Osteocyte (in vitro differentiated cells): Measurements from ENCODE around the gene TPSB2. TPM values are rescaled to one million over a fixed set of nuclear protein-coding genes. Genes with fewer than 3 reads are reported as not detected.
"Not testable (repeated sequence)": the region's sequence is repeated elsewhere in the genome, so short reads cannot be mapped to it uniquely, and the experiment has no call there.

ENCODE experiments used
- DNase-seq: peaks from one replicate; pipeline ENCODE4 v3.0.0; 2021; ENCODE audit warnings: mixed read lengths; ENCODE audit not compliant: unreplicated experiment; ENCODE audit errors: extremely low spot score
- H3K27ac Mint-ChIP-seq: one replicate; pipeline ENCODE4 v1.8.0; 2021; ENCODE audit warnings: mild to moderate bottlenecking, mixed read lengths; ENCODE audit not compliant: unreplicated experiment
- H3K27me3 Mint-ChIP-seq: one replicate; pipeline ENCODE4 v1.8.0; 2021; ENCODE audit warnings: mixed read lengths; ENCODE audit not compliant: unreplicated experiment
- H3K36me3 Mint-ChIP-seq: one replicate; pipeline ENCODE4 v1.8.0; 2021; ENCODE audit warnings: mixed read lengths; ENCODE audit not compliant: unreplicated experiment
- H3K4me1 Mint-ChIP-seq: one replicate; pipeline ENCODE4 v1.8.0; 2021; ENCODE audit warnings: mixed read lengths; ENCODE audit not compliant: unreplicated experiment
- H3K4me3 Mint-ChIP-seq: one replicate; pipeline ENCODE4 v1.8.0; 2021; ENCODE audit warnings: mild to moderate bottlenecking, moderate library complexity, mixed read lengths; ENCODE audit not compliant: unreplicated experiment
- H3K9me3 Mint-ChIP-seq: one replicate; pipeline ENCODE4 v1.8.0; 2021; ENCODE audit warnings: mixed read lengths; ENCODE audit not compliant: unreplicated experiment
- CTCF ChIP-seq: fragments of 200-600 bp; sonication (generic); IDR thresholded peaks from 2 replicates; pipeline ENCODE4 v1.5.0; 2021; ENCODE audit warnings: antibody characterized with exemption, mild to moderate bottlenecking, moderate library complexity
- total RNA-seq: library from RNA; stranded (reverse); gene quantifications from 2 replicates; pipeline ENCODE4 v1.2.1, GENCODE V29; 2021

The TPSB2 gene
- total RNA-seq, 1 donor from 2014 or later: not detected

- Mint-ChIP-seq H3K9me3 (no peaks in the 10 kb centered on the region), H3K27me3 (no peaks in the 10 kb centered on the region), H3K27ac (no peak overlapping the region), H3K36me3 (no peaks in the 10 kb centered on the region), H3K4me3 (no peak overlapping the region), H3K4me1 (no peaks in the 10 kb centered on the region)
- DNase-seq: no peak
- TF ChIP-seq CTCF: no peak
Observed at GRCh38 chr16:1245452-1246020, 15.6 kb upstream of the TPSB2 start.

GRCh38 chr16:1244881-1245280 is 14.9 kb upstream of the TPSB2 start:
- TF ChIP-seq CTCF: no peak
- Mint-ChIP-seq H3K4me3 (no peak overlapping the region), H3K36me3 (no peaks in the 10 kb centered on the region), H3K27me3 (no peaks in the 10 kb centered on the region), H3K4me1 (no peaks in the 10 kb centered on the region), H3K27ac (no peak overlapping the region), H3K9me3 (no peaks in the 10 kb centered on the region)
- no peak for DNase-seq

- not testable (repeated sequence) for H3K9me3 Mint-ChIP-seq, DNase-seq, H3K36me3 Mint-ChIP-seq, H3K27me3 Mint-ChIP-seq, H3K27ac Mint-ChIP-seq, H3K4me3 Mint-ChIP-seq, H3K4me1 Mint-ChIP-seq
Observed at GRCh38 chr16:1243907-1244850, 14.2 kb upstream of the TPSB2 start.

- not testable (repeated sequence) for H3K4me3 Mint-ChIP-seq, H3K9me3 Mint-ChIP-seq, H3K4me1 Mint-ChIP-seq, DNase-seq, H3K27ac Mint-ChIP-seq, H3K27me3 Mint-ChIP-seq, H3K36me3 Mint-ChIP-seq
Observed at GRCh38 chr16:1243363-1243762, 13.4 kb upstream of the TPSB2 start.

- H3K9me3 Mint-ChIP-seq, H3K4me1 Mint-ChIP-seq, DNase-seq, H3K27ac Mint-ChIP-seq, H3K36me3 Mint-ChIP-seq, H3K4me3 Mint-ChIP-seq, H3K27me3 Mint-ChIP-seq: not testable (repeated sequence)
Observed at GRCh38 chr16:1241081-1241480, 11.1 kb upstream of the TPSB2 start.

- not testable (repeated sequence) for DNase-seq, H3K36me3 Mint-ChIP-seq, H3K4me1 Mint-ChIP-seq, H3K27ac Mint-ChIP-seq, H3K4me3 Mint-ChIP-seq, H3K27me3 Mint-ChIP-seq, H3K9me3 Mint-ChIP-seq
Observed at GRCh38 chr16:1240436-1240835, 10.5 kb upstream of the TPSB2 start, which contains the start of gene TPSAB1. Gene TPSAB1, plus strand, starts transcription at chr16:1240705. Its CDS starts 234 bp downstream, at chr16:1240939.

- H3K27ac Mint-ChIP-seq, H3K4me3 Mint-ChIP-seq, H3K9me3 Mint-ChIP-seq, H3K27me3 Mint-ChIP-seq, H3K36me3 Mint-ChIP-seq, H3K4me1 Mint-ChIP-seq, DNase-seq: not testable (repeated sequence)
Observed at GRCh38 chr16:1239575-1239974, 9.6 kb upstream of the TPSB2 start.

- not testable (repeated sequence) for H3K9me3 Mint-ChIP-seq, H3K4me3 Mint-ChIP-seq, H3K27ac Mint-ChIP-seq, DNase-seq, H3K4me1 Mint-ChIP-seq, H3K27me3 Mint-ChIP-seq, H3K36me3 Mint-ChIP-seq
Observed at GRCh38 chr16:1238909-1239308, 8.9 kb upstream of the TPSB2 start.
